Stimulated activated CD8-positive, alpha-beta memory T cell treated with anti-CD3 and anti-CD28 coated beads, Interleukin-2, amount 100 ng/mL, for 48 hours (primary cell): ENCODE measurements around the gene GATD1.

ENCODE experiments used
- DNase-seq, 2 donors: peaks; one replicate each; pipeline ENCODE4 v3.0.0-alpha.2; 2020; ENCODE audit warnings: low read depth in 2 of 2

Gene GATD1, protein sequence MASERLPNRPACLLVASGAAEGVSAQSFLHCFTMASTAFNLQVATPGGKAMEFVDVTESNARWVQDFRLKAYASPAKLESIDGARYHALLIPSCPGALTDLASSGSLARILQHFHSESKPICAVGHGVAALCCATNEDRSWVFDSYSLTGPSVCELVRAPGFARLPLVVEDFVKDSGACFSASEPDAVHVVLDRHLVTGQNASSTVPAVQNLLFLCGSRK

DNA sequence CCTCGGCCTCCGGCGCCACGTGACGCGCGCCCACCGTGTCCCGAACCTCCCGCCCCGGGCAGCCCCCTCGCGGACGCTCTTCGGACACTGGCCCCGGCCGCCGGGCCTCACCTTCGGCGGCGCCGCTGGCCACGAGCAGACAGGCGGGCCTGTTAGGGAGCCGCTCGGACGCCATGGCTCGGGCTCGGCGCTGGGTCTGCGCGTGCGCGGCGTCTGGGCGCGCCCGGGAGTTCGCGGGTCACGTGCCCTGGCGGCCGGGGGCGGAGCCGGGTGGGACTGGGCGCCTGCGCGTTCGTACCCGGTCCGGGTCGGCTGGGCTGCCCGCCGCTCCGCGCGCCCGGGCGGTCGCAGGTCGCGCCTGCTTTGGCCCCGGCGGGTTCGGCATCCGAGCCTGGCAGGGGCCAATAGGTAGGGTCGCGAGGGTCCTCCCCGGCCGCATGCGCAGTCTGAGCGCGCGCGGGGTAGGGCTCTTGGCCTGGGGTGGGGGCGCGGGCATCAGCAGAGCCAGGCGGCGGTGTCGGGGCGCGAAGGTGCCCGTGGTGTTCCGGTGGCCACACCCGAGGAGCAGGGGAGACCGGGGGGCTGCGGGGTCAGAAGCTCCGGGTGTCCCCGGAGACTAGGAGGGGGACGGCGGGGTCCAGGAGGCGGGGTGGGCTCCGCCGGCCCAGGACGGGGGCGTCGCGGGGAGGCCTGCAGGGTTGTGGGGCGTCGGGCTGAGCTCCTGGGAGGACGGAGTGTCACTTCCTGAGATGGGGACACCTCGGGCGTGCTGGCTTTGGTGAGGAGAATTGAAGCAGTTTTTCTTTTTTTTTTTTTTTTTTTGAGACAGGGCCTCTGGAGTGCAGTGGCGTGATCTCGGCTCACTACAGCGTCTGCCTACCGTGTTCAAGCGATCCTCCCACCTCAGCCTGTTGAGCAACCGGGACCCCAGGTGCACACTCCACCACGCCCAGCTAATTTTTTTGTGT is at the start of gene GATD1:
Gene GATD1, minus strand, starts transcription at position 200 of the 968 bp plus-strand sequence. Its CDS starts 25 bp downstream, at position 175.
- DNase-seq: peak; percentile 92 to 96

DNA sequence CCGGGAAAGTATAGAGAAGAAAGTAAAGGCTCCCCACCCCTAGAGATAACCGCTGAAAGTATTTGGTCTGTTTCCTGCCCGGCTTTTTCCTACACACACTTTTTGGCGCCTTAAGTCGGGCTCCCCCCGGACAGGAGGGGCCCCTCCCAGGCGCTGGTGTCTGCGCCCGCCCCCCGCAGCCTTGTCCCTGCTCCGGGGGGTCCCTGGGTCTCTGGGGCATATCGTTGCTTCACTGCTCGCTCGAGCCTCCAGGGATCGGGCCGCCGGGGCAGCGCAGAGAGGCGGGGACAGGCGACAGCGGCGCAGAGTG is 49.5 kb upstream of the GATD1 start:
- DNase-seq: no peak

DNA sequence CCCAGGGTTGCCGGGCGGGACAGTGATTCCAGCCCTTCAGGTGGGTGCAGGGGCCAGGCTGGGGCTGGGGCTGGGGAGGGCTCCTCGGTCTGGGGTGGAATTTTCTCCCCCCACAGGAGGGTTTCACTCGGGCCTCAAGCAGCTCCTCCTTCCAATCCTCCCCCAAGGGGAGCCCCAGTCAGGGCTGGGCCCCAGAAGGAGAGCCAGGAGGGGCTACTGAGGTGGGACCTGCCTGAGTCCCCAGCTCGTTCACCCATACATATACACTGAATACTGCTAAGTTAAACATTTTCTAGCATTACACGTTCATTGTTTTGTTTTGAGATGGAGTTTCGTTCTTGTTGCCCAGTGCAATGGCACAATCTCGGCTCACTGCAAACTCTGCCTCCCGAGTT is 48.9 kb upstream of the GATD1 start:
- DNase-seq: no peak

DNA sequence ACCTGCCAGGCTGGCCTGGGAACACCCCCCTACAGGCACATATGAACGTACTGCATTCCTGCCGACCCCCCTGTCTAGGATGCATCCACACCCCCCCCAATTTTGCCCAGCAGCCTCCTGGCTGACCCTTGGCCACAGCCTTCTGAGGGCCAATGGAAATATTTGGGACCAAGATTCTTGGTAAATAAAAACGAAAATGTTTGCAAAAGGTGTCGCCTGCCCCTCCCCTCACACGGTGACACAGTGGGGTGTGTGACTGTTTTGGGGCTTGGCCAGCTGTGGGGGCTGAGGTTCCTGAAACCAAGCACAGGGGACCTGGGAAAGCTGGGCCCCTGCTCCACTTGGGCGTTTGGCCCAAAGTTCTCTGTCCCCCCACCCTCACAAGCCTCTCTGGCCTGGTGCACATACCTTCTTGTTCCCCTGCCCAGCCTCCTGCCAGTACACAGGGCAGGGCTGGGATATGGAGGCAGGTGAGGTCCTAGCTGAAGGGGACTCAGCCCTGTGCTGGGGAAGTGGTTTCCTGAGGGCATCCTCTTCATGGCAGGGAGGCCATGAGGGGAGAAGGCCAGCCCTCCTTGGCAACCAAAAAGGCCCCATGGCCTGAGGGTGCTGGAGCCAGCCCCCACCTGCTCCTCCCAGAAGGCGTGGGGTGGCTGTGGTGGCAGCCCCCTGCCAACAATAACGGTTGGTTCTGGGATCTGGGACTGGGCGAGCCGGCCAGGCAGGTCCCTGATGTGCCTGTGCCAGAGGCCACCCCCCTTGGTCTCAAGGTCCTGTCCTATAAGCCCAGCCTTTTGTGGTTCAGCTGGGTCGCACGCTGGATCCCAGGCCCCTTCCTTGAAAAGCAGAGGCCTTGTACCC is 48.3 kb upstream of the GATD1 start:
- DNase-seq: no peak

DNA sequence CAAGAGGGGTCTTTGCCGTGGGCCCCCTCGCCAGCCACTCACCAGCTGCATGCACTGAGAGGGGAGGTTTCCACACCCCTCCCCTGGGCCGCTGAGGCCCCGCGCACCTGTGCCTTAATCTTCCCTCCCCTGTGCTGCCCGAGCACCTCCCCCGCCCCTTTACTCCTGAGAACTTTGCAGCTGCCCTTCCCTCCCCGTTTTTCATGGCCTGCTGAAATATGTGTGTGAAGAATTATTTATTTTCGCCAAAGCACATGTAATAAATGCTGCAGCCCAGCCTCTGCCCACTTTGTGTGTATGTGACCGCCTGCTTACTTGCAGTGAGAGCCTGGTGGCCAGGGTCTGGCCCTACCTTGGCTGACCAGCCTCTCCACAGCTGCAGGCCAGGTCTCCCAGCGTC is 47.7 kb upstream of the GATD1 start:
- no peak for DNase-seq

DNA sequence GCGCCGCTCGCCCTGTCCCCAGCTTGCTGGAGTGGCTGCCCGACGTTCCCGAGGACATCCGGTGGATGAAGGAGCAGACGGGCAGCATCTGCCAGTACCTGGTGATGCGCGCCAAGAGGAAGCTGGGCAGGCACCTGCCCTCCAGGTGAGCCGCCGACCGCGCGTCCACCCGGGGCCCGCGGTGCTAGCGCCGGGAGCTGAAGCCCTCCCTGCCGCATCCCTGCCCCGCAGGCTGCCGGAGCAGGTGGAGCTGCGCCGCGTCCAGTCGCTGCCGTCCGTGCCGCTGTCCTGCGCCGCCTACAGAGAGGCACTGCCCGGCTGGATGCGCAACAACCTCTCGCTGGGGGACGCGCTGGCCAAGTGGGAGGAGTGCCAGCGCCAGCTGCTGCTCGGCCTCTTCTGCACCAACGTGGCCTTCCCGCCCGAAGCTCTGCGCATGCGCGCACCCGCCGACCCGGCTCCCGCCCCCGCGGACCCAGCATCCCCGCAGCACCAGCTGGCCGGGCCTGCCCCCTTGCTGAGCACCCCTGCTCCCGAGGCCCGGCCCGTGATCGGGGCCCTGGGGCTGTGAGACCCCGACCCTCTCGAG is 47.1 kb upstream of the GATD1 start:
- no peak for DNase-seq

DNA sequence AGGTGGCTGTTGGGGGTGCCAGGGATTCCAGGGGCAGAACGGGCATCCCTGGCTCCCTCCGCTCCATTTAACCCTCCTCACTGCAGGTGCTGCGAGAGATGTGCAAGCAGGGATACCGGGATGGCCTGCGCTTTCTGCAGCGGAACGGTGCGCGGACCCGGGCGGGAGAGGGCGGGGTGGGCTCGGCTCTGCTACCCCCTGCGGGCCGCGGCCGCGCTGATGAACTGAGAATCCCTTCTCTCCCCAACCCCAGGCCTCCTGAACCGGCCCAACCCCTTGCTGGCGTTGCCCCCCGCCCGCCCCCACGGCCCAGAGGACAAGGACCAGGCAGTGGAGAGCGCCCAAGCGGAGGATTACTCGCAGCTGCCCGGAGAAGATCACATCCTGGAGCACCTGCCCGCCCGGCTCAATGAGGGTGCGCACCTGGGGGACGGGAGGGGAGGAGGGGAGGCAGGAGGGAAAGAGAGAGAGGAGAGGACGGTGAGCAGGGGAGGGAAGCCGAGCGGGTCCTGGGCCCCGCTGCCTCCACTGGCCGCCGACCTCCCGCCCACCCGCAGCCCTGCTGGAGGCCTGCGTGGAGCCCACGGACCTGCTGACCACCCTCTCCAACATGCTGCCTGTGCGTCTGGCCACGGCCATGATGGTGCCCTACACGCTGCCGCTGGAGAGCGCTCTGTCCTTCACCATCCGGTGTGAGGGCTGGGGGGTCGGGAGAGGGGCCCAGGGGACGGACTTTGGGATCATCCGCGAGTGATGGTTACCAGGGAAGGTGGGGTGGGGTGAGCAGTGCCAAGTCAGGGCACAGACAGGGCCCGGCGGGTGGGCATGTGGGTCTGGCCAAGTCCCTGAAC is 46.4 kb upstream of the GATD1 start:
- DNase-seq: no peak

DNA sequence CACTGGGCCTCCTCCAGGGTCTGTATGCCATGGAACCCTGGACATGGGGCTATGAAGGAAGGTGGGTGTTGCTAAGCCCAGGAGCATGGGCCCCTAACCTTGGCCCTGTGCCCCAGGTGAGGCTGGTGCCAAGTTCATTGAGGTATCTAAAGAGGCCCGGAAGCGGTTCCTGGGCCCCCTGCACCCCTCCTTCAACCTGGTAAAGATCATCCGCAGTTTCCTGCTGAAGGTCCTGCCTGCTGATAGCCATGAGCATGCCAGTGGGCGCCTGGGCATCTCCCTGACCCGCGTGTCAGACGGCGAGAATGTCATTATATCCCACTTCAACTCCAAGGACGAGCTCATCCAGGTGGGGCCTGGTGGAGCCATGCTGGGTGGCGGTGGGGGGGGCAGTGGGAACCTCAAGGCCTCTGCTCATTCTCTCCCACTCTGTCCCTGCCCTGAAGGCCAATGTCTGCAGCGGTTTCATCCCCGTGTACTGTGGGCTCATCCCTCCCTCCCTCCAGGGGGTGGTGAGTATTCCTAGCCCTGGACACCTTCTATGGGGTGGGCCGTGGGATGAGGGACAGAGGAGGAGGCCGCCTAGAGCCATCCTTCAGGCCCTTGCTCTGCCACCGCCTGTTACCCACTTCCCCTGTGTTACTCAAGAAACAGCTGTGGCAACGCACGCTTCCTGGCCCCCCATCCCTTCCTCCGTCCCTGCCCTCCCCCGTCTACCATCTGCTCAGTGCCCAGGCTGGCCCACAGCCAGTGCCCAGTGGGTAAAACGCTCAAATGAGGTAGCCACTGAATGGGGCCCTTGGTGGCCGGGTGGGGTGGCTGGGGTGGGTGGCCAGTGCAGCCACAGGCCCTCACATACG is 44.5 kb upstream of the GATD1 start:
- no peak for DNase-seq

DNA sequence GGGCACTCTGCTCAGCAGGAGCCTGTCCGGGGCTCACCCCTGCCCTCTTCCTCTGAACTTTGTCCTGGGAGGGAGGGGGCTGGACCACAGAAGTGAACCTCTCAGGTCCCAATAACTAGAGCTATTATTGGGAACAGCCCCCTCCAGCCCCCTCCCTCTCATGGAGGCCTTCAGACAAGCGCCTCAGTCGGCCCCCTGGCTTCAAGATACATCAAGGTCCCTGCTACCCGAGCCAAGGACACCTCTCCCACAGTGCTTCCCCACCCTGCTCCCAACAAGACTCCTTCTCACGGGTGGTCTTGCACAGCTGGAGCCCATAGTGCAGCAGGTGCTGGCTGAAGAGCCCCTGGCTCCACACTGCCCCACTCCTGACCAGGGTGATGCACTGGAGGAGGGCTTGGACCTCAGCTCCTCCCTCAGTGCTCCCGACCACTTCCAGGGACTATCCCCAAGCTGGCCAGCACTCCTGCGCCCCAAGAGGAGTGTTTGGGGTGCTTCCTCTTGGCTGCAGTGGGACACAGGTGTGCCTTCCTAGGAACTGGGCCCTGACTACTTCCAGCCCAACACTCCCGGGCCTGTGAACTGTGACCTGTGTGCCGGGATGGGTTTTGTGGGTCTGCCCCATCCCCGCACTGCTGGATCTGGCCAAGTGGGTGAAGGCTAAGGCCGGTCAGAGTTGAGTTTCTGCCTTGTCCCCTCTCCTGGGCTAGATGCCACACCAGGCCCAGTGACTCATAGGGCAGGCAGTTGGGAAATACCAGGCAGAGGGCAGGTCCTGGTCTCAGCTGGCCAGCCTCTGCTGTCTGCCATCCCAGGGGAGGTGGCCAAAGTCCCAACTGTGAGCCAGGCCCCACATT is 43.6 kb upstream of the GATD1 start:
- DNase-seq: no peak

DNA sequence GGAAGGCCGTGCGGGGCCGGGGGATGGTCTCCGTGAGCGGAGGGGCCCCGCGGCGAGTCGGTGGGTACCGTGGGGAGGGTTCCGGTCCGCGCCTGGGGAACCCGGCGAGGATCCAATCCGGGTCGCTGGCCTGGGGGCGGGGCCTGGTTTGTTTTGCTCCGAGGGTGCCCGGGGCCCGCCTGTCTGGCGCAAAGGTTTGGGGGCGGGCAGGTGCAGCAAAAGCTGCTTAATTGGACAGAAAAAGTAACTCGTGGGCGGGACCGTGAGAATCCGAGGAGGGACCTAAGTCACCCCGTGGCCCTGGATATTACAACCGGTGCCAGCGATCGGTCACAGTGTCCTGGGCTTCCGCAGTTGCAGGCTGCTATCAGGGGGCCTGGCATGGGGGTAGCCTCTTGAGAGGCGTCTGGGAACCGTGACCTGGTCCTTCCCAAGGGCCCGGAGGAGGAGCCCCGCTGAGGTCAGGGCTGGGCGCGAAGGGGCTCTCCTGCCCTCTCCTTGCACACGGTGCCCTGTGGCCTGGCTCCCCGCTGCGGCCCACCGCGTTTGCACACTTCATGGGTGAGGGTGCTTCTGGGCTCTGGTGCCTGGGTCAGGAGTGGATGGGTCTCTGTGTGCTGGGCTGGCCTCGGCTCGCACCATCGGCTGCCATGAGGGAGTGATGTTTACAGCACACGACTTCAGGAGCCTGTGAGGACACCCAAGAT is 42.8 kb upstream of the GATD1 start:
- DNase-seq: peak; percentile 91 to 93

DNA sequence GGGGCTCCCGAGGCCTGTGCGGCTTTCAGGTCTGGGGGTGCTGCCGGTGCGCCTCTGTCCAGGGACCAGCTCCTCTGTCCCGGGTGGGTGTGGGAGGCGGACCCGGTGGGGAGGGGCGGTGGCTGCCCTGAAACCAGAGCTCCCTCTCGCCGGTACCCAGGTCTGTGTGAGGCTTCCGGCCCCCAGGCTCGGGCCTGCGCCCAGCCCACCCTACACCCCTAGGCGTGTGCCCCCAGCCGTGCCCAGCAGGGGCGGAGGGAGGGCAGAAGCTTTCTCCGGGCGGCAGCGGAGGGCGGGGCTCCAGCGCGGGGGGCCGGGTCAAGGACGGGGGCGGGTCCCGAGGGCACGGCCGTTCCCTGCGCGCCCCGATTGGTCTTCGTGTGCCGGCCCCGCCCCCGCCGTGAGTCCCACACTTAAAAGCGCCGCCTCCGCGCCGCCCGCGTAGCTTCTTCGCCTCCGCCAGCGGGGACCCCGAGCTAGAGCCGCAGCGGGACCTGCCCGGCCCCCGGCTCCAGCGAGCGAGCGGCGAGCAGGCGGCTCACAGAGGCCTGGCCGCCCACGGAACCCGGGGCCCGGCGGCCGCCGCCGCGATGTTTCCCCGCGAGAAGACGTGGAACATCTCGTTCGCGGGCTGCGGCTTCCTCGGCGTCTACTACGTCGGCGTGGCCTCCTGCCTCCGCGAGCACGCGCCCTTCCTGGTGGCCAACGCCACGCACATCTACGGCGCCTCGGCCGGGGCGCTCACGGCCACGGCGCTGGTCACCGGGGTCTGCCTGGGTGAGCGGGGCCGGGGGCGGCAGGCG is 42.0 kb upstream of the GATD1 start:
- peak; percentile 86 to 90 for DNase-seq

DNA sequence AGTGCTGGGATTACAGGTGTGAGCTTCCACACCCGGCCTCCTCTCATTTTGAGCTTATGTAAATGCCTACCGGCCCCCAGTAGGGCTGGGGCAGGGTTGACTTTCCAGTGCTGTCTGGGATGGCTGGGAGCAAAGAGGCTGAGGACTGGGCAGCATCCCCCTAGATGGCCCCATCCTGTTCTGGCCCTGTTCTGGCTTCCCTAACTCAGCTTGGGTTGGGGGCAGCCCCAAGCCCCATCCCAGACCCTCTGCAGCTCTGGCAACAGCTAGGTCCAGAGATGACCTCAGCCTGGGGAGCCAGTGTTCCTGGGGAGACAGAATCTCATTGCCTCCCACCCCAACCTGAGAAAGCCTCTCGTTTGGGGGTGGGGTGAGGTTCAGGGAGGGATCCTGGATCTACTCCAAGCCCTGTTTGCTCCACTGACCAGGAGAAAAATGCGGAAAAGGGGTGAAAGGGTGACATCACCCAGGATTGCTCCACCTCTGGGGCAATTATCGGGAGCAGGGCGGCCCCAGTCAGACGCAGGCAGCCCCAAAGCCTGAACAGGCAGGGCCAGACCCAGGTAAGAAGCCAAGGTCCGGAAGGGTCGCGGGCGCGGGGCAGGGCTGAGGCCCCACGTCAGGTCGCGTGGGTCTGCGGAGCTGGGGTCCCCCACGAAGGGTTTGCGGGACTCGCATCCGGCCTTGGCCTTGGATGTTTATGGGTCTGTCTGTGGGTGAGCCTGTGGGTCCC is 41.3 kb upstream of the GATD1 start, which contains the start of gene PNPLA2:
Gene PNPLA2, plus strand, starts transcription at position 519 of the 733 bp plus-strand sequence. CDS start 805 bp downstream, outside the sequence.
- no peak for DNase-seq

DNA sequence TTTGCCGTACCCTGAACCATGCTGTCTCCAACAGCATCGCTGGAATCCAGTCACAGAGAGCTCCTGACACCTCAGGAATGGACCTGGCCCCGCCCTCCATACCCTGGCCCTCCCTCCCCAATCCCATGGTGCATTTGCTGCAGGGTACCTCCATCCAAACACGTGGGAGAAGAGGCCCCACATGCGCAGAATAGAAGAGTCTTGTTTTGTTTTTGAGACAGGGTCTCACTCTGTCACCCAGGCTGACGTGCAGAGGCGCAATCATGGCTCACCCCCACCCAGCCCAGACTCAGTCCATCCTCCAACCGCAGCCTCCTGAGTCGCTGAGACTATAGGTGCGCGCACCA is 39.1 kb upstream of the GATD1 start:
- no peak for DNase-seq

DNA sequence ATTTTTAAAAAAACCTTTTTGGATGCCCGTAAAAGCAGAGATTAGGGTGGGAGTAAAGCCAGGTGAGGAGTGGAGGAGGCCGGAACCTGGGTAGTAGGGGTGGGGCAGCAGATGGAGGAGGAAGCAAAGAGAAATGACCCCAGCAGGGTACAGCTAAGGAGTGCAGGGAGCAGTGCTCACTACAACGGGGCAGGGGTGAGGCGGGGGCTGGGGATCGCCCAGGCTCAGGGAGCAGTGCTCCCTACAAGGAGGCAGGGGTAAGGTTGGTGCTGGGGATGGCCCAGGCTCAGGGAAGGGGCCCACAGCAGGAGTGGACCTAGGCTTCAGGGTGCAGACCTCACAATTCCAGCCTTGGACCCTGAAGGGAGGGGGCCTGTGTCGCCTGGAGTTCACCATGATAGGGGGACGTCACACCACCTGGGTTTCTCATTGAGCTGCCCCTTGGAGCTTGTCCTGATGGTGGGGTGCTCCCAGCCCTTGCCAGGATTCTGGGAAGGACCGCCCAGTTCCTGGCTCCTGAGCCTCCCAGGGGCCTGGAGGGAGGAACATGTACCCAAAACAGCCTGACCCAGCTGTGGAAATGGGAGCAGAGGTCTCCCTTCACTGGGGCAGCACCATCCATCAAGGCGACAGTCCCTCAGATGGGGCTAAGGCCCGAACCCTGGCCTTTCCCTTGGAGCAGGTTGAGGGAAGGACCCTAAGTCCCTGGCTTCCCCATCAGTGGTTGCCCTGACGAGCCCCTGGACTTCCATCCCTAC is 38.6 kb upstream of the GATD1 start:
- no peak for DNase-seq

DNA sequence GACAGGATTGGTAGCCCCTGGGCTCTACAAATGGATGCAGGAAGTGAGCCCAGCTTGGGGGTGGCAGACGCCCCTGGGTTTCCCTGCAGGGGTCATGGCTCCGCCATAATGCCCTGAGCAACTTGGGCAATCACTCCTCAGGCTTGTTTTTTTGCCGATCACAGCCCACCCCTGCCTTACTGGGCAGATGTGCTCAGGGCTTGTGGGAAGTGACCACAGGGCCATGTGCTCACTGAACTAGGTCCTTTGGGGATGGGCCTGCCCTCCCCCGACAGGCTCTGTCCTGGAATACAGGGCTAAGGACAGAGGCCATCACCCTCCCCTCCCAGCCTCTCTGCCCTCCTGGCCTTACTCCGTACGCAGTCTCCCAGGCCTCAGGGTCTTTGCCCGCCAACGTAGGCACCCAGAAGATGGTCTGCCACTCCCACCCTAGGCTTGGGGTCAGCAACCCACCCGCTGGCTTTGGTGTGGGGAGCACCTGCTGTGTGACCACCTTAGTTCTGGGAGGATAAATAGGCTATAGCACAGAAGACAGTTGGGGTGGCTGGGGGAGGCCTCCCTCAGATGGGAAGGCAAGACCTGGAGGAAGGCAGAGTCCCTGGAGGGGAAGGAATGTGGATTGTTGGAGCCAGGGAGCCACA is 36.3 kb upstream of the GATD1 start:
- DNase-seq: no peak

DNA sequence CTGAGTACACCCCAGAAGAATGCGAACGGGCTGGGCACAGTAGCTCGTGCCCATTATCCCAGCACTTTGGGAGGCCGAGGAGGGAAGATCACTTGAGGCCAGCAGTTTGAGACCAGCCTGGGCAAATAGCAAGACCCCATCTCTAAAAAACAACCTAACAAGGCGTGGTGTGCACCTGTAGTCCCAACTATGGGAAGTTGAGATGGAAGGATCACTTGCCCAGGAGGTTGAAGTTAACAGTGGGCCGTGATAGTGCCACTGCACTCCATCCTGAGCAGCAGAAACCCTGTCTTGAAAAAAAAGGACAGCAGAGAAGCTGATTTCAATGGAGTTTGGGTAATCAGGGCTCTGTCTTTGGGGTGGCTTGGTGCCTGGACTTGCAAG is 35.8 kb upstream of the GATD1 start:
- no peak for DNase-seq
